ENCODE results near the gene NUDT5. TPM values are rescaled to one million over a fixed set of nuclear protein-coding genes. Genes with fewer than 3 reads are reported as not detected.
"Not testable (repeated sequence)": the region's sequence is repeated elsewhere in the genome, so short reads cannot be mapped to it uniquely, and the experiment has no call there.

The NUDT5 gene
- total and polyA plus RNA-seq, 2 of the 8 experiments (the other 6 are each of a cell fraction or from before 2014, with no cell fraction given): 130 to 134 TPM

DNA sequence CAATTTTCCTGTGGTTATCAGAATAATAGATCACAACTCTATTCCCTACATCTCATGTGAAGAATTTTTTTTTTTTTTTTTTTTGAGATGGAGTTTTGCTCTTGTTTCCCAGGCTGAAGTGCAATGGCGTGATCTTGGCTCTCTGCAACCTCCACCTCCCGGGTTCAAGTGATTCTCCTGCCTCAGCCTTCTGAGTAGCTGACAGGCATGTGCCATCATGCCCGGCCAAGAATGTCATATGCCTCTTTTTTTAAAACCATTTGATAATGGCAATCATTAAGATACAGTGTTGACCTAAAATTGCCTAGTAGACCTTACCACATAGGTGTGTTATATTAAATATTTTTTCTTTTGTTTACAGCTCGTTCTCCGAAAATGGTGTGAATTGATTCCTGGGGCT lies 39.0 kb upstream of the NUDT5 start:
- H2BK15ac ChIP-seq (ENCODE audit: low read length); POLR2A ChIA-PET (ENCODE audit: partially characterized antibody); H4K20me1 ChIP-seq (replicated peaks in 1 of 2; ENCODE audit: control insufficient read depth in 1 of 2, insufficient read depth in 2 of 2, low read length in 2 of 2); H3K27ac ChIP-seq (ENCODE audit: low read depth, low read length); H4K91ac ChIP-seq (replicated peaks; ENCODE audit: insufficient read length, low read length); H2BK5ac ChIP-seq (ENCODE audit: low read depth, low read length); H2BK20ac ChIP-seq (ENCODE audit: low read length); H3K4ac ChIP-seq (replicated peaks; ENCODE audit: insufficient read length, low read depth, low read length); H3K9ac ChIP-seq (replicated peaks in 1 of 4; ENCODE audit: extremely low read depth in 1 of 4, low read depth in 3 of 4, low read length in 3 of 4); H3K27me3 ChIP-seq (replicated peaks in 1 of 4; ENCODE audit: control insufficient read depth in 3 of 4, extremely low read depth in 1 of 4, insufficient read depth in 3 of 4, low read length in 3 of 4); H3K23me2 ChIP-seq (ENCODE audit: low read depth, low read length); H3K4me1 ChIP-seq (replicated peaks in 1 of 4; ENCODE audit: control insufficient read depth in 3 of 4, insufficient read depth in 4 of 4, low read length in 3 of 4); DNase-seq (ENCODE audit: low read depth in 1 of 2, low spot score in 2 of 2); H3K14ac ChIP-seq (ENCODE audit: insufficient read length); H3K9me3 ChIP-seq (ENCODE audit: insufficient read depth in 2 of 2, low read depth in 1 of 2, low read length in 1 of 2); H2BK120ac ChIP-seq (replicated peaks; ENCODE audit: low read depth, low read length); H3K23ac ChIP-seq (ENCODE audit: insufficient read length); CTCF ChIA-PET (ENCODE audit: partially characterized antibody); H3K4me3 ChIP-seq (ENCODE audit: extremely low read depth in 1 of 4, insufficient read depth in 2 of 4, low read depth in 3 of 4, low read length in 4 of 4); FAIRE-seq; H3K79me1 ChIP-seq (ENCODE audit: low read depth, low read length); H3K56ac ChIP-seq (replicated peaks; ENCODE audit: insufficient read length, low read depth, low read length); H2AFZ ChIP-seq (ENCODE audit: low read length); H4K5ac ChIP-seq (ENCODE audit: insufficient read length, low read depth, low read length); H3K4me2 ChIP-seq (ENCODE audit: insufficient read depth in 1 of 2, low read depth in 2 of 2, low read length in 2 of 2); H4K8ac ChIP-seq (ENCODE audit: extremely low read depth, insufficient read depth, low read length); H2AK5ac ChIP-seq (ENCODE audit: low read depth, low read length); H3K79me2 ChIP-seq (ENCODE audit: control insufficient read depth in 1 of 2, insufficient read depth in 2 of 2, low read length in 2 of 2); H2BK12ac ChIP-seq (ENCODE audit: low read depth, low read length); H3K18ac ChIP-seq (ENCODE audit: extremely low read depth, low read length): not testable (repeated sequence)
- WGBS, 2 experiments (ENCODE audit: extremely low coverage in 1 of 2, insufficient coverage in 1 of 2, insufficient read length in 1 of 2, insufficient replicate concordance in 2 of 2, low coverage in 1 of 2, low lambda C conversion rate in 2 of 2, missing lambda C conversion rate in 1 of 2): 87% methylated on average over 5 of the region's 5 CpGs; no CpG with 5 or more reads in 1 of the 2 experiments
- peaks cover 3 to 70% (median 37%) of the 10 kb centered on the region in 4 experiments for H3K36me3 ChIP-seq (ENCODE audit: control insufficient read depth in 2 of 4, insufficient read depth in 4 of 4, low read length in 3 of 4)

Data from H1 (cell line).